Panc1 (cell line): ENCODE measurements around the gene UPK2. TPM values are rescaled to one million over a fixed set of nuclear protein-coding genes. Genes with fewer than 3 reads are reported as not detected.

ENCODE experiments used
- ATAC-seq: fragments of 200-7000 bp; cut with Tn5 transposase; 2 replicates; pipeline ENCODE4 v1.9.1; 2020; ENCODE audit warnings: mild to moderate bottlenecking, moderate library complexity
- BruUV-seq: library from RNA; stranded (reverse); fragments of 400-500 nt; replicated peaks from 2 replicates; lab custom pipeline; 2021; lab: Mats Ljungman, UMichigan
- CTCF ChIA-PET: fragments of 300-600 bp; sonication (Branson Sonifier 250); formaldehyde crosslinking; loops from one replicate; lab custom pipeline; 2022; ENCODE audit warnings: antibody characterized with exemption; lab: Charles Lee
- POLR2A ChIA-PET: fragments of 300-600 bp; sonication (Branson Sonifier 250); formaldehyde crosslinking; loops from one replicate; lab custom pipeline; 2022; ENCODE audit warnings: antibody characterized with exemption; lab: Charles Lee
- DNase-seq: peaks from one replicate; pipeline ENCODE4 v3.0.0-alpha.2; 2010; ENCODE audit warnings: low read depth, low spot score
- H3K27ac ChIP-seq: 2 replicates; pipeline ENCODE4 v1.5.1; 2011; ENCODE audit warnings: mild to moderate bottlenecking, low read length, inconsistent platforms
- H3K27me3 ChIP-seq: fragments of 200-500 bp; sonication (Bioruptor generic); 2 replicates; pipeline ENCODE4 v1.6.0; 2014; ENCODE audit warnings: low read length, inconsistent platforms; ENCODE audit not compliant: control insufficient read depth, insufficient read depth
- H3K36me3 ChIP-seq: fragments of 200-500 bp; sonication (Bioruptor generic); 2 replicates; pipeline ENCODE4 v1.5.1; 2014; ENCODE audit warnings: inconsistent platforms, mild to moderate bottlenecking, low read length, moderate library complexity; ENCODE audit not compliant: control insufficient read depth, insufficient read depth
- H3K4me1 ChIP-seq: 2 replicates; pipeline ENCODE4 v1.5.1; 2011; ENCODE audit warnings: inconsistent platforms, mild to moderate bottlenecking, low read length, moderate library complexity; ENCODE audit not compliant: control insufficient read depth, insufficient read depth
- H3K4me3 ChIP-seq, 2 experiments: 2 replicates each; pipeline ENCODE4 v1.5.1; 2011 to 2012; ENCODE audit warnings: low read depth in 2 of 2, low read length in 2 of 2, mild to moderate bottlenecking in 2 of 2, inconsistent platforms in 1 of 2, moderate library complexity in 1 of 2
- H3K9me3 ChIP-seq: fragments of 200-500 bp; sonication (Bioruptor generic); 2 replicates; pipeline ENCODE4 v1.5.1; 2014; ENCODE audit warnings: low read depth, mild to moderate bottlenecking, inconsistent platforms, low read length, moderate library complexity; ENCODE audit not compliant: control insufficient read depth, insufficient read depth
- POLR2AphosphoS5 ChIP-seq: IDR thresholded peaks from 2 replicates; pipeline ENCODE4 v1.6.1; 2012; ENCODE audit warnings: mild to moderate bottlenecking, low read depth, low read length, moderate library complexity
- SIN3A ChIP-seq: IDR thresholded peaks from 2 replicates; pipeline ENCODE4 v1.6.1; 2012; ENCODE audit warnings: low read depth, mild to moderate bottlenecking, low read length, moderate library complexity, borderline replicate concordance; ENCODE audit not compliant: insufficient read depth
- TCF7L2 ChIP-seq: IDR thresholded peaks from 2 replicates; pipeline ENCODE4 v1.6.1; 2011; ENCODE audit warnings: mild to moderate bottlenecking, low read depth, low read length, inconsistent platforms
- in situ Hi-C: cut with HindIII; loops from 2 replicates; pipeline ENCODE4 v1.10.0; 2016; ENCODE audit warnings: low sequenced_read_pairs, low pct_unique_long_range_greater_than_20kb
- intact Hi-C: fragments of 100-400 bp; cut with micrococcal nuclease; formaldehyde crosslinking; loops from one replicate; pipeline ENCODE4 v1.10.0; 2022; ENCODE audit not compliant: unreplicated experiment
- total RNA-seq: library from RNA; stranded (reverse); gene quantifications from one replicate; pipeline ENCODE4 v1.2.1, GENCODE V29; 2021; ENCODE audit not compliant: unreplicated experiment
- TF ChIP-seq, protein P1 (sequence below), 2 experiments: IDR thresholded peaks; 2 replicates each; pipeline ENCODE4 v1.6.1; 2011 to 2012; ENCODE audit warnings: low read depth in 2 of 2, control low read depth in 1 of 2, low read length in 1 of 2, mild to moderate bottlenecking in 1 of 2, moderate library complexity in 1 of 2; ENCODE audit not compliant: insufficient read depth in 1 of 2
- TF ChIP-seq, protein P2 (sequence below): fragments of 450-650 bp; IDR thresholded peaks from 2 replicates; pipeline ENCODE4 v1.5.1; 2017; ENCODE audit warnings: mild to moderate bottlenecking

Gene UPK2
- total RNA-seq, 1 experiment from 2014 or later, result 0.92 TPM

DNA sequence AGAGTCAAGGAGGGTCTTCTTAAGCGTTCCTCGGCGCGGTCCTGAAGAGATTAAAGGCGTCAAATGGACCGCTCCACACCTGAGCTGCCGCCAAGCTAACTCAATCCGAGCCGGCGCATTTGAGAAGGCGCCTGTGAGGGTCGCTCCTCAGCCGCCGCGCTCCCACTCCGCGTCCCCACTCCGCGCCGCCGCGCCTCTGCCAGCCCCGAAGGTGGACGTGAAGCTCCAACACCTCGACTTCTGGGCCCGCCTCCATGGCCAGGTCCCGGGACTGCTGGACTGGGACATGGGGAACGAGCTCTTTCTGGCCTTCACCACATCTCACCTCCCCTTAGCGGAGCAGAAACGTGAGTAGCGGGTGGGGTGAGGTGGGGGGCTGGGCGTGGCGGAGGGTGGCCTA, 15.5 kb downstream of the UPK2 start, which contains the start of gene FOXR1:
TSS of gene FOXR1 (plus strand) at position 116 of the 400 bp plus-strand sequence. CDS start at position 287, 171 bp downstream.
- DNase-seq, result no peak
- TF ChIP-seq, protein P1, sequence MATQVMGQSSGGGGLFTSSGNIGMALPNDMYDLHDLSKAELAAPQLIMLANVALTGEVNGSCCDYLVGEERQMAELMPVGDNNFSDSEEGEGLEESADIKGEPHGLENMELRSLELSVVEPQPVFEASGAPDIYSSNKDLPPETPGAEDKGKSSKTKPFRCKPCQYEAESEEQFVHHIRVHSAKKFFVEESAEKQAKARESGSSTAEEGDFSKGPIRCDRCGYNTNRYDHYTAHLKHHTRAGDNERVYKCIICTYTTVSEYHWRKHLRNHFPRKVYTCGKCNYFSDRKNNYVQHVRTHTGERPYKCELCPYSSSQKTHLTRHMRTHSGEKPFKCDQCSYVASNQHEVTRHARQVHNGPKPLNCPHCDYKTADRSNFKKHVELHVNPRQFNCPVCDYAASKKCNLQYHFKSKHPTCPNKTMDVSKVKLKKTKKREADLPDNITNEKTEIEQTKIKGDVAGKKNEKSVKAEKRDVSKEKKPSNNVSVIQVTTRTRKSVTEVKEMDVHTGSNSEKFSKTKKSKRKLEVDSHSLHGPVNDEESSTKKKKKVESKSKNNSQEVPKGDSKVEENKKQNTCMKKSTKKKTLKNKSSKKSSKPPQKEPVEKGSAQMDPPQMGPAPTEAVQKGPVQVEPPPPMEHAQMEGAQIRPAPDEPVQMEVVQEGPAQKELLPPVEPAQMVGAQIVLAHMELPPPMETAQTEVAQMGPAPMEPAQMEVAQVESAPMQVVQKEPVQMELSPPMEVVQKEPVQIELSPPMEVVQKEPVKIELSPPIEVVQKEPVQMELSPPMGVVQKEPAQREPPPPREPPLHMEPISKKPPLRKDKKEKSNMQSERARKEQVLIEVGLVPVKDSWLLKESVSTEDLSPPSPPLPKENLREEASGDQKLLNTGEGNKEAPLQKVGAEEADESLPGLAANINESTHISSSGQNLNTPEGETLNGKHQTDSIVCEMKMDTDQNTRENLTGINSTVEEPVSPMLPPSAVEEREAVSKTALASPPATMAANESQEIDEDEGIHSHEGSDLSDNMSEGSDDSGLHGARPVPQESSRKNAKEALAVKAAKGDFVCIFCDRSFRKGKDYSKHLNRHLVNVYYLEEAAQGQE (IDR thresholded peaks at IDR 0.05; ENCODE audit: insufficient read depth in 1 of 2, low read depth in 2 of 2, low read length in 1 of 2), result no peak
- no peak for TF ChIP-seq SIN3A
- Histone ChIP-seq H3K9me3 (no peaks in the 10 kb centered on the region), H3K36me3 (no peaks in the 10 kb centered on the region), H3K27me3 (no peaks in the 10 kb centered on the region), H3K4me1 (no peaks in the 10 kb centered on the region), H3K27ac (no peak within 1 kb of the TSS), H3K4me3 (no peak within 1 kb of the TSS)
- in situ Hi-C loops (no loop called here), intact Hi-C loops (no loop called here)
- POLR2A ChIA-PET, result interaction anchor here (0.6 kb wide), 1 partner anchor 124 kb away, joined by 8 read pairs; no protein-coding TSS in a partner anchor
- ATAC-seq, result no peak
- BruUV-seq, result no TSS peak
- CTCF ChIA-PET, result interaction anchor here (0.7 kb wide), 1 partner anchor 311 kb away, joined by 4 read pairs; no protein-coding TSS in a partner anchor

DNA sequence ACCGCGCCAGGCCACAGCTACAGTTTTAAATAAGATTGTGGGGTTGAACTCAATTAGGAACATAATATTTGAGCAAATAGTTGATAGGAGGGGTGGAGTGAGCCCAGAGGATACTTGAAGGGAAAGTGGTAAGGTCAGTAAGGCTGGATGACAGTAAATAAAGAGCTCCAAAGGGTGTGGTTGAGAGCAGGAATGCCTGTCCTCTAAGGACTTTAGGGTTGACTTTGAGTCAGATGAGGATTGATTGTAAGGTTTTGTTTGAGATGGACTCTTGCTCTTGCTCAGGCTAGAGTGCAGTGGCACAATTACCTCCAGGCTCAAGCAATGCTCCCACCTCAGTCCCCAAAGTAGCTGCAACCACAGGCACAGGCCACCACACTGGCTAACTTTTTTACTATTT, 17.9 kb downstream of the UPK2 start:
- Histone ChIP-seq H3K27me3 (no peaks in the 10 kb centered on the region), H3K4me1 (no peaks in the 10 kb centered on the region), H3K9me3 (no peaks in the 10 kb centered on the region), H3K27ac (no peak overlapping the region), H3K36me3 (no peaks in the 10 kb centered on the region), H3K4me3 (no peak overlapping the region)
- ChIA-PET POLR2A (no interaction called here), CTCF (interaction anchor here (0.5 to 1.0 kb wide), 2 partner anchors 16 to 18 kb away, joined by 4 read pairs; partner anchors contain the start of gene UPK2)
- no TSS peak for BruUV-seq
- DNase-seq, result no peak
- ATAC-seq, result no peak
- in situ Hi-C loops, result no loop called here
- intact Hi-C loops, result no loop called here
- TF ChIP-seq POLR2AphosphoS5 (no peak), SIN3A (no peak), TCF7L2 (no peak)
- TF ChIP-seq, protein P1 (IDR thresholded peaks at IDR 0.05; ENCODE audit: insufficient read depth in 1 of 2, low read depth in 2 of 2, low read length in 1 of 2), result no peak
- TF ChIP-seq, protein P2, sequence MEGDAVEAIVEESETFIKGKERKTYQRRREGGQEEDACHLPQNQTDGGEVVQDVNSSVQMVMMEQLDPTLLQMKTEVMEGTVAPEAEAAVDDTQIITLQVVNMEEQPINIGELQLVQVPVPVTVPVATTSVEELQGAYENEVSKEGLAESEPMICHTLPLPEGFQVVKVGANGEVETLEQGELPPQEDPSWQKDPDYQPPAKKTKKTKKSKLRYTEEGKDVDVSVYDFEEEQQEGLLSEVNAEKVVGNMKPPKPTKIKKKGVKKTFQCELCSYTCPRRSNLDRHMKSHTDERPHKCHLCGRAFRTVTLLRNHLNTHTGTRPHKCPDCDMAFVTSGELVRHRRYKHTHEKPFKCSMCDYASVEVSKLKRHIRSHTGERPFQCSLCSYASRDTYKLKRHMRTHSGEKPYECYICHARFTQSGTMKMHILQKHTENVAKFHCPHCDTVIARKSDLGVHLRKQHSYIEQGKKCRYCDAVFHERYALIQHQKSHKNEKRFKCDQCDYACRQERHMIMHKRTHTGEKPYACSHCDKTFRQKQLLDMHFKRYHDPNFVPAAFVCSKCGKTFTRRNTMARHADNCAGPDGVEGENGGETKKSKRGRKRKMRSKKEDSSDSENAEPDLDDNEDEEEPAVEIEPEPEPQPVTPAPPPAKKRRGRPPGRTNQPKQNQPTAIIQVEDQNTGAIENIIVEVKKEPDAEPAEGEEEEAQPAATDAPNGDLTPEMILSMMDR, result no peak
